NCI-H460 (cell line): ENCODE data around the gene MMP11. TPM values are rescaled to one million over a fixed set of nuclear protein-coding genes. Genes with fewer than 3 reads are reported as not detected.

Source experiments
- DNase-seq: peaks from one replicate; pipeline ENCODE4 v3.0.0-alpha.2; 2016; ENCODE audit warnings: low read depth; ENCODE audit errors: extremely low read depth
- total RNA-seq: library from RNA; depleted of rRNA; stranded (reverse); fragments of >200 nt; shearing (Covaris generic); gene quantifications from 2 replicates; pipeline ENCODE4 v1.2.3, GENCODE V29; 2014

The MMP11 gene
- total RNA-seq, 1 experiment from 2014 or later = 1.8 TPM

DNA sequence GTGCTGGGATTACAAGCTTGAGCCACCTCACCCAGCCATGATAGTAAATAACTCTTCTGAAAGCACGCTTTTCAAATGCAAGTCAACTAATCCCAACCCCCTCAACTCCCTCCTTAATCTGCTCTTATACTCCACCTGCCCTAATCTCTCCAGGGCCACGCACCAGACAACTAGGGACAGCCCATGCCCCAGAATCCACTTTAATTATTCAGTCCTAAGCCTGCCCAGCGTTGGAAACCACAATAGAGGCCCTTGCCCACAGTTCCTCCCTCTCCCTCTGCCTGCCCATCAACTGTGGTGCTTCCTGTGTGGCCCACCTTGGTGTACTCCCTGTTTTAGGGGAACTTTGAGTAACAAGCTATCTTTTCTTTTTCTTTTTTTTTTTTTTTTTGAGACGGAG lies 15.8 kb upstream of the MMP11 start:
- no peak for DNase-seq

DNA sequence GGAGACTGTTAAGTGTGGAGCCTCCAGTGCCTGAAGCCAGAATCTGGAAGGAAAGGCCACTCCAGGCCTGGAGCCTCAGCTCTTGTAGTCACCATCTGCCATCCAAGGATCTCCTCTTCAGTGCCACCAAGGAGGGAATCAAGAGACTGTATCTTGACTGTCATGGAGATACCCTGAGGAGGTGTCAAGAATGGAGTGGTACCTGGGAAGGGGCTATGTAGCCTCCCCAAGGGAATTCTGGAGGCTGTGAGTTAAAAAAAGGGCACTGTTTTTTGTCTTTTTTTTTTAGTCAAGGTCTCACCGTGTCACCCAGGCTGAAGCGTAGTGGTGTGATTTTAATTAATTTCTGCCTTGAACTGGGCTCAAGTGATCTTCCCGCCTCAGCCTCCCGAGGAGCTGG lies 13.1 kb upstream of the MMP11 start:
- DNase-seq = no peak

DNA sequence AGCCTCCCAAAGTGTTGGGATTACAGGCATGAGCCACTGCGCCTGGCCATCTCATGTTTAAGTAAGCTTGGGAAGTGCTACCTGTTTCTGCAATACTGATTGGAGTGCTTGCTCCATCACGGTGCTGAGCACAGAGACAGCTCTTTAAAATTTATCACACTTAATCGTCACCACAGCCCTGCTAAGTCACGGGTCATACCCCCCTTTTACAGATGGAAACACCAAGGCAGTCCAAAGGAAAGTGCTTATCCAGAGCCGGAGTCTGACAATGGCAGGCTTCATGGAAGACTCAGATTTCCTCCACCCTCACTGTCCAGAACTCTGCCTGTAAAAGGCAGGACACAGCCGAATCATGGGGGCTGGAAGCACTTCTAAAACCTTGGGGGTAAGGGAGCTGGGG lies 12.6 kb upstream of the MMP11 start:
- no peak for DNase-seq

DNA sequence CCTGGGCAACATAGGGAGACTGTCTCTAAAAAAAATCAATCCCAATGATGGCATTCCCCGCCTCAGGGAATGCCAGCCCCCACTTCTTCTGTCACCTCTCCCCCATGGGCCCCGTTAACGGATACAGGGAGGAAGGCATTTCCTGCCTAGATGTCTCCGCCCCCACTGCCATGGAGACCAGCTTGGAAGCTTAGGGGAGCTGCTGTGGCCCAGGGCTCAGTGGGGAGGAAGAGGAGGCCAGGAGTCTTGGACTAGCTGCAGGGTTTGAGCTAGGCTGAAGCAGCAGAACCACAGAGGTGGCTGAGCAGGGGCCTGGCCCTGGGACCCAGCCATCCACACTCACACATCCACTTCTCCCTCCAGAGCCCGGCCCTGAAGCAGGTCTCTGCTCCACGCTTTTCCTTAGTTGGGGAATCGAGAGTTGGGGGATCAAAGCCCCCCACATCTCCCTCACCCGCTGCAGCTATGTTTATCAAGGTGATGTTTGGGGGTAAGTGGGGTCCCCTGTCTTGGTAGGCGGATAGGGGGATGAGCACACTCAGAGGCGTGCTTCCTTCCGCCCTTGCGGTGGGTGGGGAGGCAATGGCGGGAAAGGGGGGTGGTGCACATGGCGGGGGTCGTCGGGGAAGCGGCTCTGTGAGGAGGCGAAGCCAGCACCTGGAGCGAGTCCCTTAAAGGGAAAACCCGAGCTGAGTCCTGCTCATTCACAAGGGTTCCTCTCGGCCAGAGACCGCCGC lies 9.6 kb upstream of the MMP11 start, which contains the start of gene C22orf15:
C22orf15 (plus strand) TSS at position 149 of the 737 bp plus-strand sequence; CDS start at position 466, 317 bp downstream.
- no peak for DNase-seq

DNA sequence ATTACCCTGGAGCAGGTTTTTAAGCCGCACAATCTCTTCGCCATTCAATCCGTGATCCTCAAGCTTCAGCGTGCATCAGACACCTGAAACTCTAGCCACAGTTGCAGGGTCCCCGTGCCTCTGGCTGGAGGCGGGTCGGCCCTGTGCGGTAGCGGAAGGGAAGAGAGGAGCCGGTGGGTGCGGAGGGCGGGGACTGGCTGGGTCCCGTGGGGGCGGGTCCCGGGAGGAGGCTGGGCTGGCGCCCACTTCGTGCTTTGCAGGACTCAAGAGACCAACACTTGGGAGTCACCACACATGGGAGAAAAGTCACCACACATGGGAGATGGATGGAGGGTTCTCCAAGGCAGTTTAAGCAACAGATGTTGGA lies 9.1 kb upstream of the MMP11 start:
- DNase-seq = no peak

DNA sequence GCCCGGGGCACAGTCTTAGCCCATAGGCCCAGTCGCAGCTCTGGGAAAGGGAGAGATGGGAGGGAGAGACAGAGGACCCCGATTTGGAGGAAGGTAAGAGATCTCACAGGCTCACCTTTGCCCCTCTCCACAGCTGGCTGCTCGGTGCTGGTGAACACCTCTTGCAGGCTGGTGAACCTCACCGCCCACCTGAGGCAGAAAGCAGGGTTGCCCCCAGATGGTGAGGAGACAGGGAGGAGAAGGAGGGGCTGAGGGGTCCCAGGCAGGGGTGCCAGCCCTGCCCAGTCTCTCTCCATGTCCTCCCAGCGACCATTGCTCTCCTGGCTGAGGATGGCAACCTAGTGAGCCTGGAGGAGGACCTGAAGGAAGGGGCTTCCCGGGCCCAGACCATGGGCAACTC lies 8.7 kb upstream of the MMP11 start:
- no peak for DNase-seq

DNA sequence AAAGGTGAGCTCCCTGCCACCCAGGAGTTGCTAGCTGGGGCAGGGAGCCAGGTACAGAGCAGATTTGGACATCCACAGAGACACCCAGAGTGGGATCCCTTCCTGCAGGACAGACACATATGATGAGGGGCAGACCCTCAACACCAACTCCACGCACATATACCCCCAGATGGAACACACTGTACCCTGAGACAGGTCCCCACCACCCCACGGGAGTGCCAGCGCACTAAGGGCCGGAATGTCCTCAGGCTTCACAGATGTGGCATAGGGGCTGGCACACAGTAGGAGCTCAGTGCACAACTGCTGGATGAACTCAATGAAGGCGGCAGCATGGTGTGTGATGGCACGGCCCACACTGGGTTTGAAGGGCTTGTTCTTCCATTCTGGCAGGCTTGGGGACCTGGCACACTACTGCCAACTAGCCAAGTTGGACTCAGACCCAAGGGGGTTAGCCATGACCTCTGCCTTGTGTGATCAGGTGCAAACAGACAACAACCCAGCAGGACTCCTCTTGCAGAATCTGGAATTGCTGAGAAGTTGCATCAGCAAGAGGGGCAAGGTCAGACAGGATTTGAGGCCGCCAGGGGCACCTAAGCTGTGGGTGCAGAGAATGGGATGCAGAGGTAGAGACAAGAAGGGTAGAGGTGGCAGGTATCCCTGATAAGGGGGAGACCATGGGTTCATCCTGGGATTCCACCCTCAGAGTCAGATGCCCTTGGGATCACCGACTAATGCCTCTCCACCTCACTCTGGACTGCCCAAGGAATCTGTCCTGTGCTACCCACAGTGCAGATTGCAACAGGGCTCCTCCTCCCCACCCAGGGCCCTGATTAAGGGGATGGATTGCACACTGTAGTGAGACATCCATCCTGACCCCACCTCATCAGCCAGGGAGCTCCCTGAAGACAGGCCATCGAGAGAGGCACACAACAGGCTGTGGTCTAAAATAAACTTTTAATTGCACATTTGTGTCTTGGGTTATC lies 7.5 kb upstream of the MMP11 start:
- DNase-seq = no peak

DNA sequence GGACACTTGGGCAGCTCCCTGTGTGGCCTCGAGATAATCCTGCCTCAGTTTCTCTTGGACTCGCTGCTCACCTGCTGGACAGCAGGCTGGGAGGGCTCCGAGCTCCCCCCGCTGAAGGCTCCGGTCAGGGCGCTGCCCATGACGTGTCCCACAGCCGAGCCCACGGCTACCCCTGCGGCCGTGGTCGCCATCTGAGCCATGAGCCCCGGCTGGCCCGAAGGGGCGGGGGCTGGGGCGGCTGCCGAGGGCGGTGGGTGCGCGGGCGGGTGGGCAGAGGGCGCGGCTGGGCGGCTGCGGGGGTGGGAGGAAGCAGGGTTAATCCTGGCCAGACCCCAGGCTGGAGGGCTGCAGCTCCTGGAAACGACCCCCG lies 5.4 kb upstream of the MMP11 start:
- DNase-seq = no peak

DNA sequence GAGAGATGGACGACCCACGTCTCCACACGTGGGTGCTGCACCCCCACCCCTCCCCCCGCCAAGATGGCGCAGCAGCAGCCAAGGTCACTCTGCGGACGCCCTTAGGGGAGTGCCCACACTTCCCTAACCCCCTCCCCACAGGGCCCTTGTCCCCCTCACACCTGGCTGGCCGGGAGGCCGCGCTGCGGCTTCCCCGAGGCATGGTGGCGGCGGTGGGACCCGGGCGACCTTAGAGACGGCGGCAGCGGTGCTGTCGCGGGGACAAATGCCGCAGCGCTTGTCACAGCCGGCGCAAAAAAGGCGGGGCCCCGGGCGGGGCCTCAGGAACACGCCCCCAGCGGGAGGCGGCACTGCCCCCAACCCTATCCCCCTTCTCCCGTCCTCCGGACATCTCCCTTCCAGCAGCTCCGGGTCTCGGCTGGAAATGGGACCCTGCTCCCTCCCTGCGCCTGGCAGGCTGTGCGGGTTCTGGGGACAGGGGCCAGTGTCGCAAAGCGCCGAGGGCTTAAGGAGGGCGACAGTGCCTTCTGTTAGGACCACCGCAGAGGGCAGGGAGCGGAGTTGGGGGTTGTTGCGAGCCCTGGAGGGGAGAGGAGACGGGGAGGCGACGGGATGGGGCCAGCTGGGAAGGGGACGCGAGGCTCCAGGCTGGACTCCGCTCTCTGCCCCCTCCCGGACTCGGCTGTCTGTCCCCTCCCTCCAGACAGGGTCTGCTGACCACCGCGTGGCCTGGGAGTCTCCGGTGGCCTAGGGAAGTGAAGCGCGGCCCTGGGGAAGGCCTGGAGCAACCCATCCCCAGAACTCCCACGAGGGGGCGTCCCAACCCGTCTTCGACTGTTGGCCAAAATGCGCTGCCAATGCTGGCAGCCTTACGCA lies 4.7 kb upstream of the MMP11 start, which contains the start of gene CHCHD10:
CHCHD10 (minus strand) TSS at position 300 of the 876 bp plus-strand sequence; CDS start at position 202, 98 bp downstream.
- no peak for DNase-seq

DNA sequence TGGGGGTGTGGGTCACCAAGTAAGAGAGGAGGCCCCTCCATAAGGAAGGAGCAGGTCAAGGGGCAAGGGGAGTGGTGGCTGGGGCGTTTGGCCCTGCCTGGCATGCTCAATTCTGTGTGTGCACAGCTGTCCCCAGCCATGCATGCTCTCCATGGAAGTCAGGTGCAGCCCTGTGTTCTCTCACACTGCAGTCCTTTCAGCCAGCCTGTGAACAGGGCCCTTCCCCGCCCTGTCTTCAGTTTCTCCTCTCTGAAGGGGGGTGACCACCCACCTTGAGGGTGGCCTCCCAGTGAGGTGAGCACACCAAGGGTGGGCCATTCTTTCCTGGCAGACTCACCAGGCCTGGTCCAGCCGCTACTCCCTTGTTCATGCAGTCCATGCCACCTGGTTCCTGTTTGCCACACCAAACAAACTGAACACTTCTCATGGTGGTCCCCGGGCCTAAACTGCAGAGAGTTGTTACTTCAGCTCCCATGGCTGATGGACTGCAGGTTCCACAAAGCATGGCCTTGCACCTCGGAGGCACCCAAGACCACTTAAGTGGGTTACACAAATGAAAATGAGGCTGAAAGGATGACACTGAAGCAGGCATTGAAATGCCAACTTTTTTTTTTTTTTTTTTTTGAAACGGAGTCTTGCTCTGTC lies 3.2 kb upstream of the MMP11 start:
- DNase-seq = no peak

DNA sequence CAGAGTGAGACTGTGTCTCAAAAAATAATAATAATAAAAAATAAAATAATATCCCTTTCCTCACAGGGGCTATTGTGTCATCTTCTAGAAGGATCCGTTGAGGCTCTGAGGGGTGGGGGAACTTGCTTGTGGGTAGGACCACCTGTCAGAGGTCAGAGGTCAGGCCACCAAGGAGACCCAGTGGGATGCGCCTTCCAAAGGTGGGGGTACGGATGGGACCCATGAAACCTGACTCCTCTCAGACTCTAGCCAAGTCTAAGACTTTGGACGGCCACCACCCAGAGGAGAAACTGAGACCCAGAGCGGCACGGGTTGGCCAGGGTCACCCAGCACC lies 367 bp upstream of the MMP11 start:
- no peak for DNase-seq

DNA sequence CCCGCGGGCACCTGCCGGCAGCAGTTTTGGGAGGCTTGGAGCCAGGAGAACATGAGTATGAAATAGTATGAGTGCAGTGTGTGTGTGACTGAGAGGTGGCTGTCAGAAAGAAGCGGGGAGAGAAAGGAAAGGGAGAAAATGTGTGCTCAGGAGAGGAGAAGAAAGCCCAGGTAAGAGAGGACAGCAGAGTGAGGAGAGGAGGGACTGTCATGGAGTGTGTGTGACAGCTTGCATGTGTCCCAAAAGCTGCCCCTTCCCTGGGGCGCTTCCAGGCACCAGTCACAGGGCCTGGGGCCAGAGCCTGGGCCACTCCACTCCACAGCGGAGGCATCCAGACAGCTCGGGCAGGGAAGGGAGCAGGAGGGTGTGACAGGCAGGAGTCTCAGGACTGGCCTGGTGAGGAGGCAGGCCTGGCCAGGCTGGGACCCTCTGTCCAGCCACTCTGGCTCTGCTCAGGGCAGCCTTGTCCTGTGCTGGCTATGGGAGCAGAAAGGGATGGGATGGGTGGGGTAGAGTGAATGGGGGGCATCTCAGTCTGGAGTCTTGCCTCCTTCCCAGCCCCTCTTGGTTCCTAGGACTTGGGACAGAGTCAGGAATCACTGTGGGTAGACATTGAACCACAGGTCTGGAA lies 949 bp downstream of the MMP11 start:
- DNase-seq = no peak

DNA sequence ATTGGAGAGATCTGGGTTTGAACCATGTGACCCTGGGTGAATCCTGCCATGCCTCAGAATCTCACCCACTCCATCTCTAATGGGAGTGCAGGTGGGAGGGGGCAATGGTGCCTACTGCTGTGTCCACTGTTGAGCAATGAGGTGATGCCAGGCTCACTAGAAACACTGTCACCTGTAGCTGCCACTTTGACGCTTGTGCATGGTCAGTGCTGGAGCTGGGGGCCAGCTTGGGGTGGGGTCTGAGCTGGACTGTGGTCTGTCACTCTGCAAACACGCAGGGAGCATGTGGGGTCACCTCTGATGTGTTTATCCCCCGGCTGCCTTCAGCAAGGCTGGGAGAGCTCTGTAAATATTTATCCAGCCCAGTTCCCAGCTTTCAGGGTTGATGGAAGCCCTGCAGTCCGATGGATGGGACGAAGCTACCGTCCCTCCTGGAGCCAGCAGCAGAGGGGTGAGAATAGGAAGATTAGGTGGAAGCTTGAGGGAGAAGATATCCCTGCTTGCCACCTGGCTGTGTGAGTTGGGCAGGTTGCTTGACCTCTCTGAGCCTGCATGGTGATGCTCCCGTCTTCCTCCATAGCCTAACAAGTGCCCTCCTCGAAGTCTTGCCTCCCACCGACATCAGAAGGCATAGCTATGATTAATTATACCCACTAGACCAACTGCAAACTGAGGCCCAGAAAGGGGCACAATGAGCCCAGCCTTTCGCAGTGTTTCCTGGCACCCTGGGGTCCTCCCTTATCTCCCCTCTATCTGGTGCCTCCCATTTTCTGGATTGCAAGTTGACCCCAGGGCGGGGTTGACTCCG lies 1.7 kb downstream of the MMP11 start:
- no peak for DNase-seq

DNA sequence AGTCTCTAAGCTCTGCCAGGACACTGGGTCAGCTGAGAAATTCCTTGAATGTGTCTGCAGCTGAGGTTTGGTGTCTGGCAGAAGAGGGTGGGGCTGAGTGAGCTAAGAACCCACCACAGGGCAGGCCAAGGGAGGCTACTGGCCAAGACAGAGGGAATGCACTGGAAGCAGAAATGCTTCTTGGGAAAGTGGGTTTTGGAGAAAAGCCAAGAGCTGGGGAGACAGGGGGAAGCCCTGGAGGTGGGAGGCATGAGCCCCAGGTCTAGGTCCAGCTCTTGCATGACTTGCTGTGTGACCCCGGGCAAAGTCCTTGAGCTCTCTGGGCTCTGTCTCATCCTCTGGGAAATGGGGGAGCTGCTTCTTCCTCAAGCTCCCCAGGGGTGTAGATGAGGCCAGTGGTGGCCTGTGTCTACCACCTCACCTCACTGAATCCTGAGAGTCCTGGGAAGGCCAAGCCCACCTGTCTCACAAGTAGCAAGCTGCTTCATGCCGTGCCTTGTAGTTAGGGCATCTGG lies 2.3 kb downstream of the MMP11 start:
- DNase-seq = no peak

DNA sequence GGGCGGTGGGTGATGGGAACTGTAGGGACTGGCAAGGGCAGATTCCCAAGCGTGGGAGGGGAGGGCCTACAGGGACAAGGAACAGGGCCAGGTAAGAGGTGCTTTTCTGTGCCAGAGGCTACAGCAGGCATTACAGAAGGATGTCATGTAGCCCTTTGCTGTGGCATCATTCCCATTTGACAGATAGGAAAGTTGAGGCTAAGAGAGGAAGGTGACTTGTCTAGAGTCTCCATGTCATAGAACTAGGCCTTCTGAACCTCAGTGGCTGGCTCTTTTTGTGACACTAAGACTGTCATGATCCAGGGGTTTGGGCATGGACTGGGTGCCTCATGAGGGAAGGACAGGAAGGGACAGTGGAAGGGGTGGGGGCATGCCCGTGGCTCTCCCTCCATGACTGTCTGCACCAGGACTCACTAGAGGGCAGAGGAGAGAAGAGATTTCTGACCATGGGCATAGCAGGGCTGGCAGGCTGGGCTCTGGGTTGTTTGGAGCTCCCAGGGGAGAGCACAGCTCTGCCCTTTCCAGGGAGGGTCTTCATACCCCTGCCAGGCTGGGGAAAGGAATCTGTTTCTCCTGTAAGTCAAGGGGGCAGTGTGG lies 3.2 kb downstream of the MMP11 start:
- no peak for DNase-seq

DNA sequence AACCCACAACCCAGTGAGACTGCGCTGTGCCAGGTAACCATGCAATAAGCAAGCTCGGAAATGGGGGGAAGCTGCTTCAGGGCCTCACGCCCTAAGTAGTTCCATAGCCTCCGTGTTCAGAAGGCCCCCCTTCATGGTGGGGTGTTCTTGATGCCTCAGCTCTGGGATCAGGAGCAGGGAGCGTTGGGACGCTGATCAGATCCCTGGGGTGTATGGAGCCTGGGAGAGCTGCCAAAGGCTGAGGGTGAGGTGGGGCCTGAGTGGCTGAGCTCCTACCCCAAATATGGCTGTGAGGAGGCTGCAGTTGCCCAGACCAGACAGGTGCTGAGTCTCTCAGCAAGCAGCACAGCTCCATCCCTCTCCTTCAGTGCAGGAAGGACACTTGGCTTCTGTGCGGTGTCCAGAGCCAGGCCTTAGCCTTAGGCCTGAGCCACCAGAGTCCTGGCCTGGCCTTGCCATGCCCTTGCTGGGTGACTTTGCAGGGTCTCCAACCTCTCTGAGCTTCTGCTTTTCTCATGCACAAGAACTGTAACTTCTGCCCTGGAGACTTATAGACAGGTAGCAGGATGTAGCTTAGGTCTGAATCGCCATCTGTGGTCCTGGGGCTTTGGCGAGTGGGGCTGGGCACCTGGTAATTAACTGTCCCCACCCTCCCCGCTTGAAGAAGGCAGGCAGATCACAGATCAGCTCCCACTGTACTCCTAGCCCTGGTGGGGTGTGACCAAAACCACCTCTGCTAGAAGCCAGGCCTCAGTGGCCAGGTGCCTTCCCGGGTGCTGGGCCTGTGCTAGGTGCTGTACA lies 5.3 kb downstream of the MMP11 start:
- DNase-seq = no peak

DNA sequence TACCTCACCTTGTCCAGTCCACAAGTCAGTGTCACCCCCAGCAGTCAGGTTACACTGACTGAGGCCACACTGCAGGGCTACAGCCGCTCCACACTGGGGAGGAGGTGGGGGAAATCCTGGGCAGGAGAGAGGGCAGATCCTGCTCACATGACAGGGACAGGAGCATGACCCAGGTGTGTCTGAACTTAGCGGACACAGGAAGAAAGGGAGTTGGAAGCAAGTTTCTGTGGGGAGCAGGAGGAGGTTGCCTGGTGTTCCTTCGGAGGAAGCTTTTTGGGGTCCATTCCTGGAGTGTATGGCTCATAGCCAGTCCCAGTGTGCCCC lies 5.9 kb downstream of the MMP11 start:
- DNase-seq = no peak

DNA sequence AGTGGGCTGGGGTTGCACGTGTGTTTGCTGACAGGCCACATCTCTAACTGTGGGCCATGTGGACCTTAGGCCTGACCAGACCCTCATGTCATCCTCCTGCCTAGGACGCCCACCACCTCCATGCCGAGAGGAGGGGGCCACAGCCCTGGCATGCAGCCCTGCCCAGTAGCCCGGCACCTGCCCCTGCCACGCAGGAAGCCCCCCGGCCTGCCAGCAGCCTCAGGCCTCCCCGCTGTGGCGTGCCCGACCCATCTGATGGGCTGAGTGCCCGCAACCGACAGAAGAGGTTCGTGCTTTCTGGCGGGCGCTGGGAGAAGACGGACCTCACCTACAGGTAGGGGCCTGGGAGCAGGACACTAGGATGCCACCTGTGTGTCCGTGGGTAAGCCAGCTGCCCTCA lies 6.4 kb downstream of the MMP11 start:
- no peak for DNase-seq
